H1 (cell line): ENCODE data around the gene SLAIN2. TPM values are rescaled to one million over a fixed set of nuclear protein-coding genes. Genes with fewer than 3 reads are reported as not detected.

Experiments used
- CTCF ChIA-PET: fragments of 300-600 bp; sonication (Branson Sonifier 250); formaldehyde crosslinking; loops from one replicate; lab custom pipeline; 2021; ENCODE audit not compliant: partially characterized antibody; lab: Charles Lee
- POLR2A ChIA-PET: fragments of 300-600 bp; sonication (Branson Sonifier 250); formaldehyde crosslinking; loops from one replicate; lab custom pipeline; 2021; ENCODE audit warnings: inconsistent platforms; ENCODE audit not compliant: partially characterized antibody; lab: Charles Lee
- DNase-seq, 2 experiments: peaks; one replicate each; pipeline versions ENCODE4 v3.0.0 to v3.0.0-alpha.2; 2010 to 2022; ENCODE audit warnings: low spot score in 2 of 2, low read depth in 1 of 2, mixed read lengths in 1 of 2
- FAIRE-seq: peaks from 2 replicates; lab custom pipeline; 2011; peaks lifted over from hg19 to GRCh38; lab: Jason Lieb, UNC
- H2AFZ ChIP-seq: 2 replicates; pipeline ENCODE4 v1.8.1; 2012; ENCODE audit warnings: low read length, inconsistent platforms
- H2AK5ac ChIP-seq: 2 replicates; pipeline ENCODE4 v1.6.1; 2013; ENCODE audit warnings: low read depth, low read length
- H2BK120ac ChIP-seq: replicated peaks from 2 replicates; pipeline ENCODE3; 2013; ENCODE audit warnings: low read depth, low read length, inconsistent platforms
- H2BK12ac ChIP-seq: 2 replicates; pipeline ENCODE4 v1.6.1; 2013; ENCODE audit warnings: low read depth, low read length
- H2BK15ac ChIP-seq: 2 replicates; pipeline ENCODE4 v1.6.1; 2013; ENCODE audit warnings: low read length
- H2BK20ac ChIP-seq: 2 replicates; pipeline ENCODE4 v1.6.1; 2013; ENCODE audit warnings: low read length
- H2BK5ac ChIP-seq: 2 replicates; pipeline ENCODE4 v1.6.1; 2013; ENCODE audit warnings: low read depth, low read length
- H3K14ac ChIP-seq: 2 replicates; pipeline ENCODE4 v1.6.1; 2013; ENCODE audit warnings: inconsistent platforms; ENCODE audit not compliant: insufficient read length
- H3K18ac ChIP-seq: 2 replicates; pipeline ENCODE4 v1.6.1; 2013; ENCODE audit warnings: low read length; ENCODE audit errors: extremely low read depth
- H3K23ac ChIP-seq: 2 replicates; pipeline ENCODE4 v1.6.1; 2013; ENCODE audit warnings: inconsistent platforms; ENCODE audit not compliant: insufficient read length
- H3K23me2 ChIP-seq: 2 replicates; pipeline ENCODE4 v1.6.1; 2013; ENCODE audit warnings: low read depth, low read length
- H3K27ac ChIP-seq: 2 replicates; pipeline ENCODE4 v1.6.1; 2011; ENCODE audit warnings: low read depth, low read length, inconsistent platforms
- H3K27me3 ChIP-seq, 4 experiments: replicated peaks in 1 of 4; 1 replicate in 1 of 4; 2 replicates in 3 of 4; pipeline versions ENCODE4 v1.6.1 to v1.8.1; 2011 to 2013; ENCODE audit warnings: low read length in 3 of 4, mild to moderate bottlenecking in 3 of 4, inconsistent platforms in 2 of 4, mixed read lengths in 2 of 4, moderate library complexity in 1 of 4; ENCODE audit not compliant: control insufficient read depth in 3 of 4, insufficient read depth in 3 of 4; ENCODE audit errors: extremely low read depth in 1 of 4
- H3K36me3 ChIP-seq, 4 experiments: 2 replicates each; pipeline versions ENCODE4 v1.6.1 to v1.8.1; 2011 to 2013; ENCODE audit warnings: mild to moderate bottlenecking in 4 of 4, low read length in 3 of 4, moderate library complexity in 2 of 4, control low read depth in 1 of 4, inconsistent platforms in 1 of 4; ENCODE audit not compliant: insufficient read depth in 4 of 4, control insufficient read depth in 2 of 4
- H3K4ac ChIP-seq: replicated peaks from 2 replicates; pipeline ENCODE3; 2013; ENCODE audit warnings: low read length, low read depth, mixed read lengths, inconsistent platforms; ENCODE audit not compliant: insufficient read length
- H3K4me1 ChIP-seq, 4 experiments: replicated peaks in 1 of 4; 1 replicate in 1 of 4; 2 replicates in 3 of 4; pipeline versions ENCODE4 v1.6.1 to v1.8.1; 2011 to 2013; ENCODE audit warnings: low read length in 3 of 4, inconsistent platforms in 2 of 4, mixed read lengths in 1 of 4; ENCODE audit not compliant: insufficient read depth in 4 of 4, control insufficient read depth in 3 of 4
- H3K4me2 ChIP-seq, 2 experiments: 2 replicates each; pipeline versions ENCODE4 v1.6.1 to v1.8.1; 2011 to 2013; ENCODE audit warnings: low read depth in 2 of 2, low read length in 2 of 2, control low read depth in 1 of 2, inconsistent platforms in 1 of 2, mild to moderate bottlenecking in 1 of 2; ENCODE audit not compliant: insufficient read depth in 1 of 2
- H3K4me3 ChIP-seq, 4 experiments: fragments of 200-600, 300-600 bp in 1 of 4; sonication (generic), shearing (Covaris generic), sonication (Bioruptor Twin) in 1 of 4; 2 replicates each; pipeline versions ENCODE4 v1.5.1 to v1.8.1; 2011 to 2016; ENCODE audit warnings: low read length in 4 of 4, low read depth in 3 of 4, control low read depth in 2 of 4, inconsistent platforms in 2 of 4, mild to moderate bottlenecking in 2 of 4, mixed read lengths in 1 of 4, moderate library complexity in 1 of 4; ENCODE audit not compliant: insufficient read depth in 2 of 4; ENCODE audit errors: extremely low read depth in 1 of 4
- H3K56ac ChIP-seq: replicated peaks from 2 replicates; pipeline ENCODE3; 2013; ENCODE audit warnings: low read depth, mild to moderate bottlenecking, mixed read lengths, low read length, inconsistent platforms; ENCODE audit not compliant: insufficient read length
- H3K79me1 ChIP-seq: 2 replicates; pipeline ENCODE4 v1.6.1; 2013; ENCODE audit warnings: low read depth, low read length, control low read depth
- H3K79me2 ChIP-seq, 2 experiments: 2 replicates each; pipeline versions ENCODE4 v1.6.1 to v1.8.1; 2012 to 2013; ENCODE audit warnings: low read length in 2 of 2, mild to moderate bottlenecking in 2 of 2, inconsistent platforms in 1 of 2; ENCODE audit not compliant: insufficient read depth in 2 of 2, control insufficient read depth in 1 of 2
- H3K9ac ChIP-seq, 4 experiments: replicated peaks in 1 of 4; 1 replicate in 1 of 4; 2 replicates in 3 of 4; pipeline versions ENCODE4 v1.6.1 to v1.8.1; 2011 to 2013; ENCODE audit warnings: low read depth in 3 of 4, low read length in 3 of 4, control low read depth in 2 of 4, mild to moderate bottlenecking in 2 of 4, moderate library complexity in 2 of 4, inconsistent platforms in 1 of 4; ENCODE audit errors: extremely low read depth in 1 of 4
- H3K9me3 ChIP-seq, 2 experiments: 2 replicates each; pipeline versions ENCODE4 v1.6.1 to v1.8.1; 2012 to 2013; ENCODE audit warnings: mild to moderate bottlenecking in 2 of 2, moderate library complexity in 2 of 2, control low read depth in 1 of 2, inconsistent platforms in 1 of 2, low read depth in 1 of 2, low read length in 1 of 2, mixed read lengths in 1 of 2; ENCODE audit not compliant: insufficient read depth in 2 of 2
- H4K20me1 ChIP-seq, 2 experiments: replicated peaks in 1 of 2; 2 replicates each; pipeline versions ENCODE3 to v1.8.1; 2011 to 2013; ENCODE audit warnings: inconsistent platforms in 2 of 2, low read length in 2 of 2, mild to moderate bottlenecking in 1 of 2; ENCODE audit not compliant: insufficient read depth in 2 of 2, control insufficient read depth in 1 of 2
- H4K5ac ChIP-seq: 2 replicates; pipeline ENCODE4 v1.6.1; 2013; ENCODE audit warnings: low read length, low read depth, mixed read lengths, inconsistent platforms; ENCODE audit not compliant: insufficient read length
- H4K8ac ChIP-seq: 2 replicates; pipeline ENCODE4 v1.8.0; 2013; ENCODE audit warnings: mild to moderate bottlenecking, moderate library complexity, low read length, inconsistent platforms; ENCODE audit not compliant: insufficient read depth; ENCODE audit errors: extremely low read depth
- H4K91ac ChIP-seq: replicated peaks from 2 replicates; pipeline ENCODE3; 2013; ENCODE audit warnings: low read length, mixed read lengths, inconsistent platforms; ENCODE audit not compliant: insufficient read length
- CEBPB ChIP-seq: IDR thresholded peaks from 2 replicates; pipeline ENCODE4 v1.6.1; 2012; ENCODE audit warnings: low read depth, low read length
- MAFK ChIP-seq: IDR thresholded peaks from 2 replicates; pipeline ENCODE4 v1.6.1; 2012; ENCODE audit warnings: low read depth, mild to moderate bottlenecking, improper control_type of control experiment, low read length
- SAP30 ChIP-seq: fragments of 300-600 bp; sonication (generic); IDR thresholded peaks from 2 replicates; pipeline ENCODE4 v1.7.1; 2012; ENCODE audit warnings: low read length, moderate library complexity, mild to moderate bottlenecking, inconsistent platforms; ENCODE audit not compliant: insufficient read depth, insufficient replicate concordance
- TAF1 ChIP-seq: IDR thresholded peaks from 2 replicates; pipeline ENCODE4 v1.6.1; 2011; ENCODE audit warnings: mild to moderate bottlenecking, low read depth, low read length
- TAF7 ChIP-seq: optimal IDR thresholded peaks from 2 replicates; pipeline ENCODE3; 2011; ENCODE audit warnings: low read depth, mild to moderate bottlenecking, inconsistent platforms, low read length, moderate library complexity, borderline replicate concordance
- TCF12 ChIP-seq: IDR thresholded peaks from 2 replicates; pipeline ENCODE4 v1.6.1; 2011; ENCODE audit warnings: low read depth, mild to moderate bottlenecking, low read length
- whole genome bisulfite sequencing, 2 experiments: shearing (Covaris generic) in 1 of 2; methylation state at CpG; one replicate each; pipeline versions ENCODE4 v1.1.6 to v1.1.7; 2013 to 2015; ENCODE audit warnings: low lambda C conversion rate in 2 of 2, mixed read lengths in 2 of 2, inconsistent platforms in 1 of 2, low coverage in 1 of 2, missing lambda C conversion rate in 1 of 2; ENCODE audit not compliant: insufficient replicate concordance in 2 of 2, insufficient coverage in 1 of 2, insufficient read length in 1 of 2; ENCODE audit errors: extremely low coverage in 1 of 2, missing lambda C conversion rate in 1 of 2; 5-methylcytosine and 5-hydroxymethylcytosine counted together
- polyA plus RNA-seq, 7 experiments: library from polyadenylated mRNA; depleted of rRNA in 3 of 7; stranded (reverse) in 5 of 7; unstranded in 2 of 7; fragments of >200 nt in 5 of 7; fragments of 200-250 nt in 2 of 7; gene quantifications; 1 replicate in 5 of 7; 2 replicates in 1 of 7; 4 replicates in 1 of 7; pipeline versions ENCODE4 v1.2.1 to v1.2.3, GENCODE V29; 2011 to 2013; ENCODE audit warnings: missing spikeins in 2 of 7, mixed read lengths in 2 of 7
- total RNA-seq: library from RNA; stranded (reverse); fragmentation: NEBNext Ultra II Directional; extraction: Animal tissue kit (Norgen Biotek cat#: 25700); gene quantifications from 2 replicates; pipeline ENCODE4 v1.2.1, GENCODE V29; 2021

The SLAIN2 gene
- total and polyA plus RNA-seq, 2 of the 8 experiments (the other 6 are each of a cell fraction or from before 2014, with no cell fraction given) = 8.2 to 40.0 TPM

- Histone ChIP-seq H2AK5ac (no peak overlapping the region), H3K4me3 (no peak overlapping the region), H2BK12ac (no peak overlapping the region), H2BK20ac (no peak overlapping the region), H3K79me1 (no peaks in the 10 kb centered on the region), H2BK15ac (no peak overlapping the region), H3K9me3 (no peaks in the 10 kb centered on the region), H4K8ac (no peak overlapping the region), H3K14ac (no peak overlapping the region), H3K79me2 (no peaks in the 10 kb centered on the region), H2AFZ (no peak overlapping the region), H2BK120ac (no peak overlapping the region), H3K27ac (no peak overlapping the region), H3K36me3 (peaks cover 0 to 5% (median 0%) of the 10 kb centered on the region in 4 experiments; a peak in 3 of 8 replicates), H4K5ac (no peak overlapping the region), H3K27me3 (no peaks in the 10 kb centered on the region), H3K9ac (no peak overlapping the region), H3K4me2 (no peak overlapping the region), H3K23ac (no peak overlapping the region), H3K23me2 (no peaks in the 10 kb centered on the region), H2BK5ac (no peak overlapping the region), H3K56ac (no peak overlapping the region), H3K4me1 (no peaks in the 10 kb centered on the region; a peak in 1 of 7 replicates), H3K4ac (no peak overlapping the region), H4K20me1 (peaks cover 0 to 1% of the 10 kb centered on the region in 2 experiments), H4K91ac (no peak overlapping the region), H3K18ac (no peak overlapping the region)
- TF ChIP-seq TAF1 = no peak
- no peak for TF ChIP-seq SAP30
- TF ChIP-seq CEBPB = no peak
- no peak for TF ChIP-seq TAF7
- no peak for TF ChIP-seq TCF12
- no peak for TF ChIP-seq MAFK
- ChIA-PET POLR2A (no interaction called here), CTCF (interaction anchor here (0.6 to 1.4 kb wide), 5 partner anchors 58 to 191 kb away, joined by 3 read pairs; no protein-coding TSS in a partner anchor)
- FAIRE-seq (no peak), DNase-seq (no peak)
- 71% methylated on average over 6 of the region's 6 CpGs; no CpG with 5 or more reads in 1 of the 2 experiments for WGBS, 2 experiments
Measured at GRCh38 chr4:48400416-48400815, 59.1 kb downstream of the SLAIN2 start.
